ENCODE measurements around the gene GLTPD2.
"Not testable (repeated sequence)": the region's sequence is repeated elsewhere in the genome, so short reads cannot be mapped to it uniquely, and the experiment has no call there.

The GLTPD2 gene

DNA sequence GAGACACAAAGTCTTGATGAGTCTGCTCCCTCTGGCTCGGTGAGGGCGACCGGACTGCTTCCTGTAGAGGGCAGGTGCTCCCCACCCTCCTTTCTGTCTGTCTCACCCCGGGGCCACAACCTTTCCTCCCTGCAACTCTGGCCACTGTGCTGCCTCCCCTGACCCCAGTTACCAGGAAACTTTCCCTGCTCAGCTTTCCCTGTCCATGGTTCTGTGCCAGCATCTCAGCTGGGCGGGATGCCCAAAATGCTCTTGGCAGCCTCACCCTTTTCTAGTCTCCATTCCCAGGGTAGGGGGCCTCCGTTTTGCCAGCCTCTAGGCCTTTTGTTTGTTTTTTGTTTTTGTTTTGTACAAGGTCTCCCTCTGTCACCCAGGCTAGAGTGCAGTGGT is 19.6 kb downstream of the GLTPD2 start:
- no peak for DNase-seq (ENCODE audit: low read depth)

DNA sequence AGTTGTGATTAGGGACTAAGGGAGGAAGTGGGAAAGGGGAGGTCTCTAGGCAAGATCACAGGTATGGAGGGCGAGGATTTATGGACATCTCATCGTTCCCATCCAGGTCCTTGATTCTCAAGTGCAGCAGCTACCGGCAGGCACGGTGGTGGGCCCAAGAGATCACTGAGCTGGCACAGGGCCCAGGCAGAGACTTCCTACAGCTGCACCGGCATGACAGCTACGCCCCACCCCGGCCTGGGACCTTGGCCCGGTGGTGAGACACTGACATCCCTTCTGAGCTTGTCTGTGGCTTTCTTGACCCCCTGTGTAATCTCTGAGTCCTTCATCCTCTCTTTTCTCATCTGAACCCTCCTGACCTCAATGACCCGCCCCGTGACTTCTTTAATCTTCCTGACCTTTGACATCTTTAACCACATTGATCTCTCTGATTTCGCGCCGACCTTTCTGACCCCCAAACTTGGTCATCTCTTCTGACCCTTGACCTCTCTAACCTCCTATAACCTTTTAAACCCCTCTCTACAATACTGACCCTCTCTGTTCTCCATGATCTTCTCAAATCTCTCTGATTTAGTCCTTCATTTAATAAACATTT is 22.0 kb downstream of the GLTPD2 start:
- DNase-seq (ENCODE audit: low read depth) = no peak

DNA sequence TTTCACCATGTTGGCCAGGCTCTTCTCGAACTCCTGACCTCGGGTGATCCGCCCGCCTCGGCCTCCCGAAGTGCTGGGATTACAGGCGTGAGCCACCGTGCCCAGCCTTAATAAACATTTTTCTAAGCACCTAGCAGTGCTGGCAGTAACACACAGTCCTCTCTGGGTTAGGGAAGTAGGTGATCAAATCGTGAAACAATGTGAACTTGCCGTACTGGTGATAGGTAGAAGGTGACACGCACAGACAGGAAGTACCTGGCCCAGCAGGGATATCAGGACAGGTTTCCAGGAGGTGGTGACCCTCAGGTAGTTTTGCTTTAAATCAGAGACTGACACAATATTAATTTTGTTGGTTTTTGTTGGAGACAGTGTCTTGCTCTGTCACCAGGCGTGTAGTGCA is 22.7 kb downstream of the GLTPD2 start:
- DNase-seq (ENCODE audit: low read depth) = no peak

DNA sequence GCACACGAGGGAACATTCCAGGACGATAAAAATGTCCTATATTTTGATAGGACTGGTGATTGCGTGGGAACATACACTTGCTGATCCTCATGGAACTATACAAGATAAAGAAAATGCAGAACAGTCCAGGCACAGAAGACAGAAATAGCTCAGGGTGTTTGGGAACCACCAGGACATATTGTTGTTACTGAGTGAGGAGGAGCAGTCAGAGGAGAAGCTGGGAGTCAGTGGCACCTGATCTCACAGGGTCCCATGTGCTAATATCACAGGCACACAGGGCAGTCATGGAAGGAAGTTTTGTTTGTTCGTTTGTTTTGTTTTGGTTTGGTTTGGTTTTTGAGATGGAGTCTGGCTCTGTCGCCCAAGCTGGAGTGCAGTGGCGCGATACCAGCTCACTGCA is 23.9 kb downstream of the GLTPD2 start:
- no peak for DNase-seq (ENCODE audit: low read depth)

DNA sequence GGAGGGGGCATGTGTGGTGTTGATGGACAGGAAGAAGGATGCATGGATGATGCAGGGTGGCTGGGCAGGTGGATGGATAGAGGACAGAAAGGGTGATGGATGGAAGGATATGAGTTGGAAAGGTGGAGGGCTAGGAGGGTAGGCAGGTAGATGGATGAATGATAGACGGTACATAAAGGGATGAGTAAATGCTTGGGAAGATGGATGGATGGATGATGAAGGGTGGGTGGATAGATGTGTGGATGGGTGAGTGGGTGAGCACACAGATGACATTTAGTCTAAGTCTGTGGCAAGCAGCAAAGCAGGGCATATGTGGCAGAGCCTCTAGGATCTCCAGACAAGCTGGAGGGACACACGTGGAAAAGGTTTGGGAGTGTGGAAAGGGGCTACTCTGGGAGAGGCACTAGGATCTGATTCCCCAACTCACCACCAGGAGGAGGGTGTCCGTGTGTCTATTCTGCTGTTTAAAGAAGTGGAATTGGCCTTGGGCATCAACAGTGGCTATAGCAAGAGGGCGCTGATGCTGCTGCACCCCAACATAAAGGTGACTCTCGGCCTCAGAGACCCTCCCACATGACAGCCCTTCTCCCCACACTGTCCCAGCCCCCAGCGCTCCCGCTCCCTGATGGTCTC is 26.4 kb downstream of the GLTPD2 start:
- DNase-seq (ENCODE audit: low read depth) = no peak

DNA sequence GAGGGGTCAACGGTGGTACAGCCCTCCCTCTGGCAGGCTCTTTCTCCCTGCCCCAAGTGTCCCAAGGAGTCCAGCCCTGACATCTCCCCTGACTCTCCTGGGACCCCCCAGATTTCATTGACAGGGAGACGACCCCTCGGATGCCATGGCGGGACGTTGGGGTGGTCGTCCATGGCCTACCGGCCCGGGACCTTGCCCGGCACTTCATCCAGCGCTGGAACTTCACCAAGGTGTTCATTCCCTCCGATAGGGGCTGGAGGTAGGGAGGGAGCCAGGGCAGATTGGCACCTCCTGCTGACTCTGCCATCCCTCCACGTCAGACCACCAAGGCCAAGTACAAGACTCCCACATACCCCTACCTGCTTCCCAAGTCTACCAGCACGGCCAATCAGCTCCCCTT is 28.1 kb downstream of the GLTPD2 start:
- no peak for DNase-seq (ENCODE audit: low read depth)

DNA sequence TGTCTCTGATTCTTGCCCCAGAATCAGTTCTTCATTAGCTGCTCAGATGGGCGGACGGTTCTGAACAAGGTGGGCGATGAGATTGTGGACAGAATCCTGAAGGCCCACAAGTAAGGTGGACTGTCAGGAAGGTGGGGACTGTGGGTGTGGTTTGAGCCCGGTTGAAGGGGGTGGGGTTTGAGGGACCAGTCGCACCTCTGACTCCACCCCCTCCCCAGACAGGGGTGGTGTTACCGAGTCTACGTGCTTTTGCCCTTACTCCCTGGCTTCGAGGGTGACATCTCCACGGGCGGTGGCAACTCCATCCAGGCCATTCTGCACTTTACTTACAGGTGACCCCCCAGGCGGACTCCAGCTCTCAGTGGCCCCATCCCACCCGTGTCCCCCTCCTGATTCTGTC is 29.5 kb downstream of the GLTPD2 start:
- DNase-seq (ENCODE audit: low read depth) = no peak

DNA sequence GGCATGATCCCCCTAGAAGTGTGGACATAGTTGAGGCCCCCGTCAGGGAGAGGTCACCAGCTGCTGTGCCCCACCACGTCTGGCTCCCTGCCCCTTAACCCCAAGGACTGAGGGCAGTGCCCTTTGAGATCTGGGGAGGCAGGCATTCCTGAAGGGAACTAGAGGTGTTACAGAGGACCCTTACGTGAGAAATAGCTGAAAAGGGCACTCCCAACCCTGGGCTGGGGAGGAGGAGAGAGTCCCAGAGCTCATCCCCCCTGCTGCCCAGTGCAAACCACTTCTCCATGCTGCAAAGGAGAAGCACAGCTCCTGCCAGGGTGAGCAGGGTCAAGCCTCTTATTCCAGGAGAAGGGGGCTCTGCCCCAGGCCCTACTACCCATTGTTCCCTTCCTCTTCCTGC is 34.1 kb downstream of the GLTPD2 start:
- DNase-seq (ENCODE audit: low read depth) = no peak

DNA sequence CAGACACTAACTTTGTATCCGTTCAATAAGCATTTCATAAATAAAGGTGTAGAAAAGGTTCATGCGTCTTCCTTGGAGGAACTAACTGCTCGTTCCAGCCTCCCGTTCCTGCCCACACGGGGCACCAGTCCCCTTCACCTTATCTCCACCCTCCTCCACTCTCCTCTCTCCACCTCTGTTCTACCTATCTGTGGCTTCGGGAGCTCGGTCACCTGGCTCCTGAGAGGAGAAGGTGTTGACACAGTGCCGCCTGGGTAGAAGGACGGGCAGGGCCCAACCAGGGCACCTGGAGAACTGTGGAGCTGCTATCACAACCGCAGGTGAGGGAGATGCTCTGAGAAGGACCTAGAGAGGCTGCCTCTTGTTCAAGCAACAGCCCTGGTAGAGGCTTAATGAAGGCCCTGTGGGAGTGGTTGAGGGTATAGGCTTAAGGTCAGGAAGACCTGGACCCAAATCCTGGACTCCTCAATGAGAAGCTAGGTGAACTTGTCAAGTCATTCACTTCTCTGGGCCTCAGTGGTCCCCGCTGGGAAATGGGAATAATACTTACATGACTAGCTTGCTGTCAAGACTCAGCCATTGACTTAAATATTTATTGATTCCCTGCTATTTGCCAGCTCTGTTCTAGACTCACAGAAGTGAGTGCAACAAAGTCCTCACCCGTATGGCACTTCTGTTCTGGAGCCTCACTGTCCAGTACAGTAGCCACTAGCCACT is 34.8 kb downstream of the GLTPD2 start:
- DNase-seq (ENCODE audit: low read depth) = no peak

DNA sequence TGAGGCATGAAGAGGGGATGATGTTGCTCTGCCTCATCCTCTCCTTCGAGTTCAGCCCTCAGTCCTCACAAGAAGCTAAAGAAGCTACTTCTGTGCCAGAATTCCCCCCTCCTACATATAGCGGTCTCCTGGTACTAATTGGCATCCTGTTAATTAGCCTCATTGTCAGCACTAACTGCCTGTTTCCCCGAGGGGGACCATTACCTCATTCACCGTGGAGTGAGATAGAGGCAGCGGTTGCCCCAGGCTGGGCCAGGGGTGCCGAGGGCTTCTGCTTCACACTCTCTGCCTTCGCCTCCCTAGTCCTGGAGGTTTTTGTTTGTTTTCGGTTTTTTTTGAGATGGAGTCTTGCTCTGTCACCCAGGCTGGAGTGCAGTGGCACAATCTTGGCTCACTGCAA is 38.6 kb downstream of the GLTPD2 start:
- DNase-seq (ENCODE audit: low read depth) = no peak

DNA sequence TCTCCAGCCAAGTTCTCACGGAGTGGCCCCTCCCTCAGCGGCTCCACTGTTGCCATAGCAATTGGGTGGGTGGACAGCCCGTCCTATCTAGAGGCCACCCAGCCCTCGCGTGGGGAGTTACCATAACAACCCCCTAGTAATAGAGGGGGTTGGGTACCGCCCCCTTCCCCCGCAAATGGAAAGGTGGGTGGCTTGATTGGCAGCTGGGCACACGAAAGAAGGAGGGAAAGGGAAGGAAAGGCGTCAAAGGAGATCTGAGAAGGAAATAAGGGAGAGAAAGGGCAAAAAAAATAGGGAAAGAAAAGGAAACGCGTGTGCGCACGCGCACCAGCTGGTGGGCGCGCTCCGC is 44.0 kb downstream of the GLTPD2 start:
- not testable (repeated sequence) for DNase-seq (ENCODE audit: low read depth)

DNA sequence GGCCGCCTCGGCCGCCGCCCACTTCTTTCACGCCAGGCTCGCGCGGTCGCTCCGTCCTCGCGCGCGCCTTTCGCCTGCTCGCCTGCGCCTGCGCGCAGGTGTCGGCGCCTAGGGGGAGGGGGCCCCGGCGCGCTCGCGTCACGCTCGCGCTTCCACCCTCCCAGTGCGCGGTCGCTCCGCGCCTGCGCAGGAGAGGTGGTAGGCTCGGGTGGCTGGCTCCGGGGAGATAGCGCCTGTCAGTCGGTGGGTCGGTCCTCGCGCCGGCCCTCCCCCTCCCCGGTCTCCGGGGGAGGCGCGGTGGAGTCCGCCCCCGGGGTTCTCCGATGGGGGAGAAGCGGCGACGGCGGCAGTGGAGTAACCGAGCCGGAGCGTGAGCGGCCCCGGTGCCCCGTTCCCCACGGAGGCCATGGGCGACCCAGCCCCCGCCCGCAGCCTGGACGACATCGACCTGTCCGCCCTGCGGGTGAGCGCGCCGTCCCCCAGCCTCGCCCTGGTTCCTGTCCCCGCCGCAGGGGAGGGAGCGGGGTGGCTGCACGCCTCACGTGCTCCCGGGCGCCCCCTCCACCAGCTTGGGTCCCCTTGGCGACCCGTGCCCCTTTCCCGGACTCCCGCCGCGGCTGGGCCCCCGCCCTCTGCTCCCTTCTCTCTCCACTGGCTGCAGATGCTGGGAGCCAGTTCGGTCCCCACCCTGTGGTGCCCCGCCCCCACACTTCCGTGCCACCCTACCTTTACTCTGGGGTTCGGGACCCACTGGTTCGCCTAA is 44.6 kb downstream of the GLTPD2 start, which contains the start of gene MINK1:
MINK1 (plus strand) TSS at position 163 of the 763 bp plus-strand sequence; CDS start at position 407, 244 bp downstream.
- DNase-seq (ENCODE audit: low read depth) = peak; percentile 77

DNA sequence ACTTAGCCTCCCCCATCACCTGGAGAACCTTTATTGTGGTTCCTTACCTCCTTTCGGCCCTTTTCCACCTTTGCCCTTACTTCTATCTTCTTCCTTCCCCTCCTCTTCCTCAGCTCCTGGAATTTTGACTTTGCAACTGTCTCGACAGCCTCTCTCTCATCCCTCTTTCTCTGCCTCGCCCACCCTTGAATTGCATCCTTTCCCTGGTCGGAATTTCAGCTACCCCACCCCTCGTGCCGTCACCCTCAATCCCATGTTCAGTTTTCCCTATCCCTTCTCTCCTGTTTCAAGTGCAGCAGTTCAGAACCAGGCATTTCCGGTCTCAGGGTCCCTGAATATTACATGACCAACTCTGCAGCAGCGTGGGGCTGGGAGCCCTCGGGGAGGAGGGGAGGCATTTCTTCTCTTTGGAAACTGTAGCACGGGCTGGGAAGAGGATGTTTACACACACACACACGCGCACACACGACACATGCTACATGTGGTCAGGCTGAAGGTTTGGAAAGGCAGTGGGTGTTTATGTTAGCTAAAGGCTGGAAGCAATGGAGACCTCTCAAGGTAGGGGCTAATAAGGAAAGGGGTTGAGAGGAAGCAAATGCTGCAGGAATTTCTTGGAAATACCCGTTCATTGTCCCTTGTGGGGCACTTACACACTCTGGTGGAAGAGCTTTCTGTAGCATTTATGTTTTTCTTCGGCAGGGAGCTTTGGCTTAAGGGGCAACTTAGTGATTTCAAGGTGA is 45.3 kb downstream of the GLTPD2 start:
- DNase-seq (ENCODE audit: low read depth) = no peak

DNA sequence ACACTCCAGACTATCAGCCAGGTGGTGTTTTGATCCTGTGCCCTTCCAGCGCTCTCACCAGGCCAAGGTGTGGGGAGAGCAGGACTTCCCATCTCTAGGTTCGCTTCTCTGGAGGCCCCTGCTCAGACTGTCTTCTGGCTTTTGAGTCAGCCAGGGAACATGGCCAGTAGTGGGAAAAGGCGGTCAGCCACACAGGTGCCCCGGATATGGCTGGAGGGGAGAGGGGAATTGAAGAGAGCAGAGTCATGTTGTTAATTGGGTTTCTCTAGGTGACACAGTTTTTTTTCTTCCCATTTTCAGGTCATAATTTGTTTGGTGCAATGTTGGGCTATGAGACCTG is 45.9 kb downstream of the GLTPD2 start:
- no peak for DNase-seq (ENCODE audit: low read depth)

DNA sequence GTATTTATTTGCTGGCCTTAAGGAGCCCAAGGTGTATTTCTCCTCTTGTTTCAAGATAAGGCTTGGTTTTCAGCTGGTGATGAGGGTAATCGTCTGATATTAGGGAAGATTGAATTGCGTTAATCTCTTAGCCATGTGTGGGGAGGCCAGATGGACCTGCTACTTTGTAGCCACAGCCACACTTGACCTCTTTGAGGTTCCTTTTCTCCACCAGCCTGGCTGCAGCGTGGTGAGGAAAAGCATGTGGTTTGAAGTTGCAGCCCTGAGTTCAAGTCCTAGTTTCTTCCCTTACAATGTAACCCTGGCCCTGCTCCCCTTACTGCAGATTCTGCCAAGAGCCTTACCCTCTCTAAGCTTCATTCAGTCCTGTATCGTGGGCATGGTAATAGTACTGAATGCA is 47.5 kb downstream of the GLTPD2 start:
- DNase-seq (ENCODE audit: low read depth) = no peak

DNA sequence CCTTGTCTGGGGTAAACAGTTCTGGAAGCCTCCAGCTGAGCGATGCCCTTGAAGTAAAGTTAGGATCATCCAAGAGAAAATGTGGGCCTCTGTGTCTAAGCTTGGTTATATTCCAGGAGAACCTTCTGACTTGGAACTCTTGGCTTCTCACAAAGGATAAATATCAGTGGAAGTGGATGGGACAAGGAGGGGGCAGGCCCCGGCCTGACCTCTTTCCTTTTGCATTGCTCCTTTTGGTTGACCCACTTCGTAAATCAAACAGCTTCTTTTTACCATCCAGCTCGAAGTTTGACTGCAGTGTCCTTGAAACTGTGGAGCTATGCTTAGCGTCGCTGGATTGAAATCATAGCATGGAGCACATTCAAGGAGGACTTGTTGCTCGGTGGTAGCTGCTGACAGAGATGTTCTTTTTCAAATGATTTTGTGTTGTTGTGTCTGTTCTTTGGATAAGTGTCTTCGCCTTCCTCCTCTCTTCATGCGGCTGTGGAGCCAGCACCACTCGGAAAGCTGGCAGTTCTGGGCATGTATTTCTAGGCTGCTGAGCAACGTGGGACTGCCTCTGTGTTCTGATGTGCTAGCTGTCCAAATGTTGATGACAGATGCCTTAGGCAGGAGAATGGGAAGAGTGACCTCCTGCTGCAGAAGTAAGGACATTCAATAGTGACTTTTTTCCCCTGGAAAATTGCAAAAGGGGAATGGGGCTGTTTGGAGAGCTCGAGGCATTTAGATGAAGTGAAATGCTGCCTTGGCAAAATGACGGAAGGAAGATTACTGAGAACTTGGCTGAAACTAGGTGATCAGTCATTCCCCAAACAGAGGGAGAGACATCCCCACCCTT is 48.9 kb downstream of the GLTPD2 start:
- no peak for DNase-seq (ENCODE audit: low read depth)

DNA sequence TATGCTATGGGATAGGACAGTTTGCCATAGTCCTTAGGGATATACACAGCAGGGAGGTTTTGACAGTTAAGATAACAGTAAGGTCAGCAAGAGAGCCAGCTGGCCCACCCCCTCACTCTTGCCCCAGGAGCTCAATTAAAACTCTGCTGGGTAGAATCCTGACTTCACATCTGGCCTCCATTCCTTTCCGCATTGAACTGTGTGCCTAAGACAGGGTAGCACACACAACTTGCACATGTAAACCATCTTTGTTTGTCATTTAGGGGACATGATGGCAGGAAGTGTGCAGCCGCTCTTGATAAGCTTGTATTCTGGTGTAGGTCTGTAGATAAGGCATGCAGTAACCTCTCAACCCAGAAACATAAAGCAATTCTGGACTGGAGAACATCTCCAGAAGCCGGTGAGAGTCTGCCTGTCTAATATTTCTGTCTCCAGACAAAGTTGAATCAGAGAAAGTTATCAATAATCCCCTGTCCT is 49.6 kb downstream of the GLTPD2 start:
- peak; percentile 45 for DNase-seq (ENCODE audit: low read depth)

DNA sequence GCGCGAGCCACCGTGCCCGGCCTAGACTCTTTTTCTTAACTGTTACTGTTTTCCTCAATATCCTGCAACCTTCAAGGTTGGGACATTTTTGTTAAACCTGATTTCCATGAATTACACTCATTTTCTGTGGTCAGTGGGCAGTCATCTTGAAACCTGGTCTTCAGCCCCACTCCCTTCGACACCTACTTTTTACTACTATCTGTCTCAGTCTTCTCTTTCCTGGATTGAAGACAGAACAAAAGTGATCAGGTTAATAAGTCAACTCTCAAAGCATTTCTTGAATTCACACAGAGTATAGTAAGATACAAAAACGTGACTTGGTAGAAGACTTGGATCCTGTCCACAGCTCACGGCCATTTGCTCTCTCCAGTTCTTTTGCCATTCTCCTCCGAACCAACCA is 50.5 kb downstream of the GLTPD2 start:
- no peak for DNase-seq (ENCODE audit: low read depth)
